Endodermal cell (in vitro differentiated cells): ENCODE measurements around the gene GPR141. TPM values are rescaled to one million over a fixed set of nuclear protein-coding genes. Genes with fewer than 3 reads are reported as not detected.

Source experiments
- DNase-seq: peaks from one replicate; pipeline ENCODE4 v3.0.0-alpha.2; 2017
- H3K27ac ChIP-seq: 2 replicates; pipeline ENCODE4 v1.5.1; 2013; ENCODE audit warnings: mild to moderate bottlenecking, low read depth, low read length, moderate library complexity
- H3K27me3 ChIP-seq: 2 replicates; pipeline ENCODE4 v1.6.1; 2013; ENCODE audit warnings: mild to moderate bottlenecking, low read length, moderate library complexity; ENCODE audit not compliant: insufficient read depth, control insufficient read depth, poor library complexity, severe bottlenecking
- H3K36me3 ChIP-seq: 2 replicates; pipeline ENCODE4 v1.7.0; 2013; ENCODE audit warnings: mild to moderate bottlenecking, low read length, moderate library complexity; ENCODE audit not compliant: control insufficient read depth, insufficient read depth
- H3K4me1 ChIP-seq: one replicate; pipeline ENCODE4 v1.7.0; 2013; ENCODE audit warnings: low read length; ENCODE audit not compliant: control insufficient read depth, insufficient read depth
- H3K4me3 ChIP-seq: 2 replicates; pipeline ENCODE4 v1.5.1; 2013; ENCODE audit warnings: mild to moderate bottlenecking, low read length, moderate library complexity
- H3K9ac ChIP-seq: 2 replicates; pipeline ENCODE4 v1.6.1; 2013; ENCODE audit warnings: mild to moderate bottlenecking, low read length, moderate library complexity; ENCODE audit not compliant: poor library complexity, severe bottlenecking; ENCODE audit errors: extremely low read depth
- H3K9me3 ChIP-seq: 2 replicates; pipeline ENCODE4 v1.6.1; 2013; ENCODE audit warnings: mild to moderate bottlenecking, low read length, moderate library complexity; ENCODE audit not compliant: control insufficient read depth
- H3K27ac Mint-ChIP-seq: 2 replicates; pipeline ENCODE4 v1.8.0; 2020; ENCODE audit warnings: mixed read lengths
- H3K27me3 Mint-ChIP-seq: 2 replicates; pipeline ENCODE4 v1.8.0; 2021; ENCODE audit warnings: mild to moderate bottlenecking, mixed read lengths; ENCODE audit not compliant: insufficient read depth
- H3K36me3 Mint-ChIP-seq: 2 replicates; pipeline ENCODE4 v1.8.0; 2020; ENCODE audit warnings: low read depth, mixed read lengths
- H3K4me1 Mint-ChIP-seq: 2 replicates; pipeline ENCODE4 v1.8.0; 2020; ENCODE audit warnings: mixed read lengths
- H3K4me3 Mint-ChIP-seq: 2 replicates; pipeline ENCODE4 v1.8.0; 2020; ENCODE audit warnings: mild to moderate bottlenecking, moderate library complexity, mixed read lengths
- H3K9me3 Mint-ChIP-seq: 2 replicates; pipeline ENCODE4 v1.8.0; 2020; ENCODE audit warnings: mild to moderate bottlenecking, mixed read lengths
- CTCF ChIP-seq: fragments of 200-600 bp; sonication (generic); conservative IDR thresholded peaks from 2 replicates; pipeline ENCODE4 v1.5.0; 2021; ENCODE audit warnings: antibody characterized with exemption, mild to moderate bottlenecking
- WGBS, 2 experiments: methylation state at CpG; one replicate each; pipeline versions ENCODE4 v1.1.5 to v1.1.7; 2013; ENCODE audit warnings: missing lambda C conversion rate in 2 of 2, mixed read lengths in 1 of 2; ENCODE audit not compliant: insufficient coverage in 1 of 2, insufficient read length in 1 of 2; 5-methylcytosine and 5-hydroxymethylcytosine counted together
- total RNA-seq, 2 donors: library from RNA; stranded (reverse); fragmentation: NEBNext Ultra II Directional in 1 of 2; extraction: Animal tissue kit (Norgen Biotek cat#: 25700) in 1 of 2; gene quantifications; 2 replicates in 1 of 2; 3 replicates in 1 of 2; pipeline ENCODE4 v1.2.1, GENCODE V29; 2021

Gene GPR141
- total RNA-seq, 2 donors from 2014 or later, result 1.9 to 3.9 TPM

- Histone ChIP-seq H3K27me3 (no peaks in the 10 kb centered on the region), H3K4me1 (no peaks in the 10 kb centered on the region), H3K36me3 (no peaks in the 10 kb centered on the region), H3K4me3 (no peak overlapping the region), H3K27ac (no peak overlapping the region), H3K9me3 (peaks cover 4% of the 10 kb centered on the region), H3K9ac (no peak overlapping the region)
- no peak overlapping the region for H3K4me3 Mint-ChIP-seq
- DNase-seq, result no peak
- no peaks in the 10 kb centered on the region for H3K27me3 Mint-ChIP-seq
- peaks cover 14% of the 10 kb centered on the region for H3K9me3 Mint-ChIP-seq
- no peaks in the 10 kb centered on the region for H3K4me1 Mint-ChIP-seq
- WGBS, 2 experiments, result 88 to 100% methylated on average over 1 of the region's 1 CpG
- no peak for TF ChIP-seq CTCF
- H3K36me3 Mint-ChIP-seq, result no peaks in the 10 kb centered on the region
- H3K27ac Mint-ChIP-seq, result no peak overlapping the region
These were observed 85.0 kb downstream of the GPR141 start for GRCh38 chr7:37768611-37769010.

GRCh38 chr7:37769291-37769690 lies 85.7 kb downstream of the GPR141 start:
- peaks cover 15% of the 10 kb centered on the region for H3K9me3 Mint-ChIP-seq
- H3K4me1 ChIP-seq, result no peaks in the 10 kb centered on the region
- H3K27ac Mint-ChIP-seq, result no peak overlapping the region
- H3K36me3 ChIP-seq, result no peaks in the 10 kb centered on the region
- TF ChIP-seq CTCF, result no peak
- H3K27ac ChIP-seq, result no peak overlapping the region
- H3K36me3 Mint-ChIP-seq, result no peaks in the 10 kb centered on the region
- H3K4me3 Mint-ChIP-seq, result no peak overlapping the region
- no peak for DNase-seq
- H3K9me3 ChIP-seq, result peaks cover 4% of the 10 kb centered on the region
- 83 to 87% methylated on average over 1 of the region's 1 CpG for WGBS, 2 experiments
- no peaks in the 10 kb centered on the region for H3K27me3 Mint-ChIP-seq
- no peak overlapping the region for H3K9ac ChIP-seq
- no peak overlapping the region for H3K4me3 ChIP-seq
- H3K27me3 ChIP-seq, result no peaks in the 10 kb centered on the region
- H3K4me1 Mint-ChIP-seq, result no peaks in the 10 kb centered on the region

- Histone ChIP-seq H3K27ac (no peak overlapping the region), H3K4me1 (no peaks in the 10 kb centered on the region), H3K4me3 (no peak overlapping the region), H3K9ac (no peak overlapping the region), H3K9me3 (peaks cover 5% of the 10 kb centered on the region), H3K27me3 (no peaks in the 10 kb centered on the region), H3K36me3 (no peaks in the 10 kb centered on the region)
- H3K4me1 Mint-ChIP-seq, result no peaks in the 10 kb centered on the region
- no peaks in the 10 kb centered on the region for H3K36me3 Mint-ChIP-seq
- no peak for TF ChIP-seq CTCF
- 96 to 100% methylated on average over 2 to 3 of the region's 3 CpGs for WGBS, 2 experiments
- H3K27ac Mint-ChIP-seq, result no peak overlapping the region
- DNase-seq, result no peak
- no peaks in the 10 kb centered on the region for H3K27me3 Mint-ChIP-seq
- H3K9me3 Mint-ChIP-seq, result peaks cover 17% of the 10 kb centered on the region
- no peak overlapping the region for H3K4me3 Mint-ChIP-seq
These were observed 86.2 kb downstream of the GPR141 start for GRCh38 chr7:37769726-37770125.
